Fibroblast of villous mesenchyme (primary cell): Measurements from ENCODE around the gene DCST2. TPM values are rescaled to one million over a fixed set of nuclear protein-coding genes. Genes with fewer than 3 reads are reported as not detected.

Experiments
- DNase-seq: peaks from one replicate; pipeline ENCODE4 v3.0.0-alpha.2; 2010; ENCODE audit warnings: low read depth
- H3K4me3 ChIP-seq: 2 replicates; pipeline ENCODE4 v1.5.1; 2011; ENCODE audit warnings: low read depth, mild to moderate bottlenecking, low read length
- CTCF ChIP-seq: IDR thresholded peaks from 2 replicates; pipeline ENCODE4 v1.5.1; 2012; ENCODE audit warnings: low read depth, mild to moderate bottlenecking, low read length; ENCODE audit not compliant: insufficient read depth
- total RNA-seq: library from RNA; depleted of rRNA; stranded (reverse); fragments of >200 nt; gene quantifications from 2 replicates; pipeline ENCODE4 v1.2.3, GENCODE V29; 2012

Gene DCST2
- total RNA-seq, 1 donor: not detected

GRCh38 chr1:155011004-155011416 is 22.6 kb downstream of the DCST2 start:
- no peak for DNase-seq
- TF ChIP-seq CTCF: no peak
- H3K4me3 ChIP-seq: no peak overlapping the region

- H3K4me3 ChIP-seq: no peak overlapping the region
- no peak for DNase-seq
- no peak for TF ChIP-seq CTCF
Observed at GRCh38 chr1:155010211-155010918, 23.2 kb downstream of the DCST2 start.

- DNase-seq: no peak
- no peak for TF ChIP-seq CTCF
- H3K4me3 ChIP-seq: no peak overlapping the region
Observed at GRCh38 chr1:155009742-155010141, 23.8 kb downstream of the DCST2 start.

GRCh38 chr1:155009221-155009711 is 24.3 kb downstream of the DCST2 start:
- no peak overlapping the region for H3K4me3 ChIP-seq
- TF ChIP-seq CTCF: no peak
- no peak for DNase-seq

GRCh38 chr1:155008015-155008941 is 25.3 kb downstream of the DCST2 start:
- H3K4me3 ChIP-seq: no peak overlapping the region
- TF ChIP-seq CTCF: no peak
- DNase-seq: no peak

- no peak for TF ChIP-seq CTCF
- DNase-seq: no peak
- no peak overlapping the region for H3K4me3 ChIP-seq
Observed at GRCh38 chr1:155007251-155007828, 26.2 kb downstream of the DCST2 start.
